ENCODE results near the gene SGPP1.

The SGPP1 gene

GRCh38 chr14:63727231-63727735, 582 bp downstream of the SGPP1 start:
- in situ Hi-C loops (cut with HindIII; ENCODE audit: low sequenced_read_pairs): no loop called here
- TF ChIP-seq CTCF (IDR thresholded peaks at IDR 0.05; ENCODE audit: low read depth, low read length, missing control alignments): no peak
- DNase-seq (ENCODE audit: low read depth): no peak
- H3K4me3 ChIP-seq (ENCODE audit: low read depth, low read length): peak overlapping the region; percentile 83

- DNase-seq (ENCODE audit: low read depth): no peak
- TF ChIP-seq CTCF (IDR thresholded peaks at IDR 0.05; ENCODE audit: low read depth, low read length, missing control alignments): no peak
- H3K4me3 ChIP-seq (ENCODE audit: low read depth, low read length): peak overlapping the region; percentile 83
- in situ Hi-C loops (cut with HindIII; ENCODE audit: low sequenced_read_pairs): no loop called here
These were observed 1.4 kb downstream of the SGPP1 start for GRCh38 chr14:63726499-63726898.

- H3K4me3 ChIP-seq (ENCODE audit: low read depth, low read length): peak overlapping the region; percentile 83
- in situ Hi-C loops (cut with HindIII; ENCODE audit: low sequenced_read_pairs): no loop called here
- no peak for TF ChIP-seq CTCF (IDR thresholded peaks at IDR 0.05; ENCODE audit: low read depth, low read length, missing control alignments)
- no peak for DNase-seq (ENCODE audit: low read depth)
These were observed 1.9 kb downstream of the SGPP1 start for GRCh38 chr14:63725786-63726460.

- no peak overlapping the region for H3K4me3 ChIP-seq (ENCODE audit: low read depth, low read length)
- DNase-seq (ENCODE audit: low read depth): no peak
- TF ChIP-seq CTCF (IDR thresholded peaks at IDR 0.05; ENCODE audit: low read depth, low read length, missing control alignments): no peak
- in situ Hi-C loops (cut with HindIII; ENCODE audit: low sequenced_read_pairs): no loop called here
These were observed 10.2 kb downstream of the SGPP1 start for GRCh38 chr14:63717702-63718101.

- DNase-seq (ENCODE audit: low read depth): no peak
- no peak overlapping the region for H3K4me3 ChIP-seq (ENCODE audit: low read depth, low read length)
- in situ Hi-C loops (cut with HindIII; ENCODE audit: low sequenced_read_pairs): no loop called here
- no peak for TF ChIP-seq CTCF (IDR thresholded peaks at IDR 0.05; ENCODE audit: low read depth, low read length, missing control alignments)
These were observed 12.5 kb downstream of the SGPP1 start for GRCh38 chr14:63715360-63715759.

- peak; percentile 20 for DNase-seq (ENCODE audit: low read depth)
- H3K4me3 ChIP-seq (ENCODE audit: low read depth, low read length): no peak overlapping the region
- TF ChIP-seq CTCF (IDR thresholded peaks at IDR 0.05; ENCODE audit: low read depth, low read length, missing control alignments): no peak
- in situ Hi-C loops (cut with HindIII; ENCODE audit: low sequenced_read_pairs): no loop called here
These were observed 14.1 kb downstream of the SGPP1 start for GRCh38 chr14:63713764-63714163.
